SK-N-SH (cell line): ENCODE measurements around the gene DHX35. TPM values are rescaled to one million over a fixed set of nuclear protein-coding genes. Genes with fewer than 3 reads are reported as not detected.

Experiments
- CTCF ChIA-PET: fragments of 300-600, 350-600 bp; formaldehyde crosslinking; extraction: SDS; loops from one replicate; lab custom pipeline; 2021; lab: Yijun Ruan, JAX
- POLR2A ChIA-PET: fragments of 350-600 bp; sonication (Branson Sonifier 250); formaldehyde crosslinking; extraction: SDS; loops from one replicate; lab custom pipeline; 2020; ENCODE audit warnings: antibody characterized with exemption, inconsistent platforms; lab: Yijun Ruan, JAX
- DNase-seq: peaks from one replicate; pipeline ENCODE4 v3.0.0; 2012
- H2AFZ ChIP-seq: fragments of 200-600 bp; sonication (generic); 2 replicates; pipeline ENCODE4 v1.8.1; 2016; ENCODE audit warnings: antibody characterized with exemption, mild to moderate bottlenecking, low read depth
- H3F3A ChIP-seq: fragments of 200-600 bp; sonication (generic); replicated peaks from 2 replicates; pipeline ENCODE3; 2016; ENCODE audit warnings: antibody characterized with exemption, mild to moderate bottlenecking; ENCODE audit not compliant: insufficient read depth
- H3K27ac ChIP-seq, 2 experiments: fragments of 200-500 bp in 1 of 2; fragments of 200-600 bp in 1 of 2; sonication (Bioruptor generic) in 1 of 2; sonication (generic), shearing (Covaris generic) in 1 of 2; 2 replicates each; pipeline versions ENCODE4 v1.5.1 to v1.6.1; 2014 to 2016; ENCODE audit warnings: low read depth in 2 of 2, inconsistent platforms in 1 of 2, low read length in 1 of 2, mild to moderate bottlenecking in 1 of 2, mixed read lengths in 1 of 2
- H3K27me3 ChIP-seq: fragments of 200-600 bp; sonication (generic), shearing (Covaris generic); 2 replicates; pipeline ENCODE4 v1.6.1; 2016; ENCODE audit warnings: mixed run types; ENCODE audit not compliant: insufficient read depth
- H3K36me3 ChIP-seq, 2 experiments: fragments of 200-500 bp in 1 of 2; fragments of 200-600 bp in 1 of 2; sonication (Bioruptor generic) in 1 of 2; sonication (generic) in 1 of 2; replicated peaks in 1 of 2; 2 replicates each; pipeline versions ENCODE3 to v1.5.1; 2014 to 2016; ENCODE audit warnings: low read length in 1 of 2, mild to moderate bottlenecking in 1 of 2; ENCODE audit not compliant: insufficient read depth in 2 of 2, control insufficient read depth in 1 of 2
- H3K4me1 ChIP-seq, 2 experiments: fragments of 200-500 bp in 1 of 2; fragments of 200-600 bp in 1 of 2; sonication (Bioruptor generic) in 1 of 2; sonication (generic), shearing (Covaris generic) in 1 of 2; 2 replicates each; pipeline versions ENCODE4 v1.5.1 to v1.6.1; 2014 to 2016; ENCODE audit warnings: low read depth in 1 of 2, low read length in 1 of 2, mixed run types in 1 of 2; ENCODE audit not compliant: insufficient read depth in 2 of 2, control insufficient read depth in 1 of 2
- H3K4me2 ChIP-seq: fragments of 200-600 bp; sonication (generic), shearing (Covaris generic); 2 replicates; pipeline ENCODE4 v1.6.1; 2017; ENCODE audit warnings: mixed run types
- H3K4me3 ChIP-seq, 2 experiments: fragments of 200-500 bp in 1 of 2; fragments of 200-600 bp in 1 of 2; sonication (Bioruptor generic) in 1 of 2; sonication (generic), shearing (Covaris generic) in 1 of 2; 2 replicates each; pipeline versions ENCODE4 v1.5.1 to v1.8.1; 2014 to 2016; ENCODE audit warnings: low read depth in 2 of 2, inconsistent platforms in 1 of 2, low read length in 1 of 2, mild to moderate bottlenecking in 1 of 2, mixed read lengths in 1 of 2, moderate library complexity in 1 of 2
- H3K79me2 ChIP-seq: fragments of 200-600 bp; sonication (generic); 2 replicates; pipeline ENCODE4 v1.8.1; 2017; ENCODE audit warnings: mild to moderate bottlenecking; ENCODE audit not compliant: insufficient read depth
- H3K9ac ChIP-seq: fragments of 200-600 bp; sonication (generic); 2 replicates; pipeline ENCODE4 v1.6.1; 2017; ENCODE audit warnings: mixed run types
- H3K9me2 ChIP-seq: fragments of 200-600 bp; sonication (generic); 2 replicates; pipeline ENCODE4 v1.6.1; 2017; ENCODE audit warnings: mixed run types
- H3K9me3 ChIP-seq: fragments of 200-600 bp; sonication (generic); 2 replicates; pipeline ENCODE4 v1.6.1; 2017; ENCODE audit warnings: mixed run types, mild to moderate bottlenecking, moderate library complexity
- H4K20me1 ChIP-seq: fragments of 200-600 bp; sonication (generic); 2 replicates; pipeline ENCODE4 v1.6.1; 2017; ENCODE audit warnings: mild to moderate bottlenecking, mixed run types; ENCODE audit not compliant: insufficient read depth
- CHD2 ChIP-seq: fragments of 150-350 bp; IDR thresholded peaks from 2 replicates; pipeline ENCODE4 v1.6.1; 2018; ENCODE audit warnings: low read length; ENCODE audit not compliant: partially characterized antibody
- ELF1 ChIP-seq: IDR thresholded peaks from 2 replicates; pipeline ENCODE4 v1.4.0; 2012
- EP300 ChIP-seq, 2 experiments: IDR thresholded peaks; 2 replicates each; pipeline versions ENCODE4 v1.4.0 to v1.6.1; 2012; ENCODE audit warnings: borderline replicate concordance in 1 of 2, low read depth in 1 of 2, low read length in 1 of 2
- FOXJ3 ChIP-seq: sonication (generic); formaldehyde crosslinking; IDR thresholded peaks from 2 replicates; pipeline ENCODE4 v1.5.1; 2020; ENCODE audit warnings: mild to moderate bottlenecking, missing genetic modification reagents
- FOXM1 ChIP-seq: IDR thresholded peaks from 2 replicates; pipeline ENCODE4 v1.4.0; 2012; ENCODE audit warnings: low read depth, mild to moderate bottlenecking
- GABPA ChIP-seq: IDR thresholded peaks from 2 replicates; pipeline ENCODE4 v1.4.0; 2012; ENCODE audit warnings: low read depth, mild to moderate bottlenecking
- JUND ChIP-seq: IDR thresholded peaks from 2 replicates; pipeline ENCODE4 v1.4.0; 2012
- MXI1 ChIP-seq: IDR thresholded peaks from 2 replicates; pipeline ENCODE4 v1.6.1; 2012; ENCODE audit warnings: mild to moderate bottlenecking, low read depth, low read length, improper control_type of control experiment
- NFIC ChIP-seq: IDR thresholded peaks from 2 replicates; pipeline ENCODE4 v1.4.0; 2012; ENCODE audit warnings: borderline replicate concordance
- NRF1 ChIP-seq: IDR thresholded peaks from 2 replicates; pipeline ENCODE4 v1.6.1; 2012; ENCODE audit warnings: low read depth, mild to moderate bottlenecking, low read length
- RAD21 ChIP-seq: IDR thresholded peaks from 2 replicates; pipeline ENCODE4 v1.6.1; 2012; ENCODE audit warnings: mild to moderate bottlenecking, low read length
- RCOR1 ChIP-seq: fragments of 150-350 bp; IDR thresholded peaks from 2 replicates; pipeline ENCODE4 v1.6.1; 2017; ENCODE audit warnings: antibody characterized with exemption, low read length
- RFX5 ChIP-seq: IDR thresholded peaks from 2 replicates; pipeline ENCODE4 v1.6.1; 2012; ENCODE audit warnings: mild to moderate bottlenecking, improper control_type of control experiment, low read length
- RXRA ChIP-seq: IDR thresholded peaks from 2 replicates; pipeline ENCODE4 v1.4.0; 2012; ENCODE audit warnings: low read depth, mild to moderate bottlenecking, borderline replicate concordance
- SMC3 ChIP-seq: IDR thresholded peaks from 2 replicates; pipeline ENCODE4 v1.6.1; 2012; ENCODE audit warnings: low read depth, low read length, improper control_type of control experiment
- TAF1 ChIP-seq: IDR thresholded peaks from 2 replicates; pipeline ENCODE4 v1.6.1; 2012; ENCODE audit warnings: low read depth, mild to moderate bottlenecking, low read length, moderate library complexity, borderline replicate concordance
- TCF12 ChIP-seq: IDR thresholded peaks from 2 replicates; pipeline ENCODE4 v1.4.0; 2012
- YY1 ChIP-seq: IDR thresholded peaks from 2 replicates; pipeline ENCODE4 v1.4.0; 2012; ENCODE audit warnings: low read depth, mild to moderate bottlenecking
- WGBS: methylation state at CpG from one replicate; pipeline ENCODE4 v1.1.6; 2017; ENCODE audit warnings: low lambda C conversion rate; 5-methylcytosine and 5-hydroxymethylcytosine counted together
- polyA plus RNA-seq, 3 experiments: library from polyadenylated mRNA; depleted of rRNA; stranded (reverse); fragments of >200 nt; gene quantifications; 2 replicates each; pipeline ENCODE4 v1.2.3, GENCODE V29; 2012
- TF ChIP-seq, protein P1 (sequence below): IDR thresholded peaks from 2 replicates; pipeline ENCODE4 v1.4.0; 2012; ENCODE audit warnings: low read depth
- TF ChIP-seq, protein P2 (sequence below): IDR thresholded peaks from 2 replicates; pipeline ENCODE4 v1.4.0; 2012; ENCODE audit warnings: low read depth, borderline replicate concordance
- TF ChIP-seq, protein P3 (sequence below): fragments of 150-350 bp; IDR thresholded peaks from 2 replicates; pipeline ENCODE4 v1.6.1; 2016; ENCODE audit warnings: mild to moderate bottlenecking, low read depth, low read length
- TF ChIP-seq, protein P4 (sequence below): IDR thresholded peaks from 2 replicates; pipeline ENCODE4 v1.6.1; 2012; ENCODE audit warnings: mild to moderate bottlenecking, low read depth, low read length, moderate library complexity

The DHX35 gene
- polyA plus RNA-seq, 1 of the 3 experiments (the other 2 are of a cell fraction), result 17.1 TPM

DNA sequence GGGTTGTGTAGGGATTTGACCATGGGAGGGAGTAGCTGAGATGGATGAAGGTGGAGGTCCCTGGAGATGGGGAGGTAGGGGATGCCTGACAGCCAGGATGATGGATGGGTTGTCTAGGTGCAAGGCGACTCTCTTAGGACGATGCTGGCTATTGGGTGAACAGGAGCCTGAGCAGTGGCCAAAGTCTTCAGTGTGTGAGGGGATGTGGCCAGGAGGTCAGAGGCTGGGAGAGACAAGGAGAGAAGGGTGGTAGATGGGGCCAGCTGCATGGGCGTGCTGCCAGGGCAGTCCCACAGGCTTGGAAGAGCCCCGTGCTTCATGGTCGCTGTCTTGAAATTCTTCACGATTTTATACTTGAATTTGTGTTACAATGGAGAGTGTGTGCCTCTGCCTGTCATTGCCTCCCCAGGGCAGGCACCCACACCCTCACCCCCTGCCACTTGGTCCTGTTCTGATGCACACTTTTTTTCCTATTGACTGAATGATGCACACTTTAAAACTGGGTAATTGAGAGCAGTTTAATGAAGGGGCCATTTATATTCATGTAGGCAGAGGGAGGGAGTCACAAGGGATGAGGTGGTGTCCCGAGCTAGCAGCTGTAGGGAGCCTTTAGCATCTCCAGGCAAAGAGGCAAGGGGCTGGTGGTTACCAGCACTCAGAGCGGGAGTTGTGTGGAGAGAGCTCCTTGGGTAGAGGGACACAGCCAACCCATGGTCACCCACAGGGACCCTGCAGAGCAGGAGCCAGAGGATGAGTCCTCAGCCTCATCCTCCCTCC, 120.7 kb downstream of the DHX35 start:
- peaks cover 11% of the 10 kb centered on the region; the same call in 1 of the 2 replicates for H3K27me3 ChIP-seq
- no peak overlapping the region for H3K4me2 ChIP-seq
- H4K20me1 ChIP-seq, result no peaks in the 10 kb centered on the region
- WGBS, result 22% methylated on average over 8 of the region's 8 CpGs
- H3K27ac ChIP-seq, result no peak overlapping the region
- no peaks in the 10 kb centered on the region for H3K9me2 ChIP-seq
- no peaks in the 10 kb centered on the region for H3K79me2 ChIP-seq
- H3F3A ChIP-seq, result no peaks in the 10 kb centered on the region
- no peaks in the 10 kb centered on the region for H3K36me3 ChIP-seq
- H3K9me3 ChIP-seq, result no peaks in the 10 kb centered on the region
- POLR2A ChIA-PET, result no interaction called here
- CTCF ChIA-PET, result interaction anchor here (1.0 to 21.7 kb wide), 4 partner anchors 9 to 434 kb away, joined by 3 to 444 read pairs (median 64); no protein-coding TSS in a partner anchor
- no peak for DNase-seq
- no peak overlapping the region for H3K9ac ChIP-seq
- no peak overlapping the region for H3K4me3 ChIP-seq
- TF ChIP-seq GABPA, result no peak
- no peak for TF ChIP-seq JUND
- TF ChIP-seq RCOR1, result no peak
- TF ChIP-seq NRF1, result no peak
- TF ChIP-seq RXRA, result no peak
- TF ChIP-seq FOXM1, result no peak
- TF ChIP-seq MXI1, result no peak
- TF ChIP-seq, protein P1, sequence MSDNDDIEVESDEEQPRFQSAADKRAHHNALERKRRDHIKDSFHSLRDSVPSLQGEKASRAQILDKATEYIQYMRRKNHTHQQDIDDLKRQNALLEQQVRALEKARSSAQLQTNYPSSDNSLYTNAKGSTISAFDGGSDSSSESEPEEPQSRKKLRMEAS, result no peak
- TF ChIP-seq RAD21, result no peak
- TF ChIP-seq, protein P2, sequence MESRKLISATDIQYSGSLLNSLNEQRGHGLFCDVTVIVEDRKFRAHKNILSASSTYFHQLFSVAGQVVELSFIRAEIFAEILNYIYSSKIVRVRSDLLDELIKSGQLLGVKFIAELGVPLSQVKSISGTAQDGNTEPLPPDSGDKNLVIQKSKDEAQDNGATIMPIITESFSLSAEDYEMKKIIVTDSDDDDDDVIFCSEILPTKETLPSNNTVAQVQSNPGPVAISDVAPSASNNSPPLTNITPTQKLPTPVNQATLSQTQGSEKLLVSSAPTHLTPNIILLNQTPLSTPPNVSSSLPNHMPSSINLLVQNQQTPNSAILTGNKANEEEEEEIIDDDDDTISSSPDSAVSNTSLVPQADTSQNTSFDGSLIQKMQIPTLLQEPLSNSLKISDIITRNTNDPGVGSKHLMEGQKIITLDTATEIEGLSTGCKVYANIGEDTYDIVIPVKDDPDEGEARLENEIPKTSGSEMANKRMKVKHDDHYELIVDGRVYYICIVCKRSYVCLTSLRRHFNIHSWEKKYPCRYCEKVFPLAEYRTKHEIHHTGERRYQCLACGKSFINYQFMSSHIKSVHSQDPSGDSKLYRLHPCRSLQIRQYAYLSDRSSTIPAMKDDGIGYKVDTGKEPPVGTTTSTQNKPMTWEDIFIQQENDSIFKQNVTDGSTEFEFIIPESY, result no peak
- no peak for TF ChIP-seq YY1
- TF ChIP-seq FOXJ3 (CRISPR knock-in tag), result no peak
- TF ChIP-seq, protein P3, sequence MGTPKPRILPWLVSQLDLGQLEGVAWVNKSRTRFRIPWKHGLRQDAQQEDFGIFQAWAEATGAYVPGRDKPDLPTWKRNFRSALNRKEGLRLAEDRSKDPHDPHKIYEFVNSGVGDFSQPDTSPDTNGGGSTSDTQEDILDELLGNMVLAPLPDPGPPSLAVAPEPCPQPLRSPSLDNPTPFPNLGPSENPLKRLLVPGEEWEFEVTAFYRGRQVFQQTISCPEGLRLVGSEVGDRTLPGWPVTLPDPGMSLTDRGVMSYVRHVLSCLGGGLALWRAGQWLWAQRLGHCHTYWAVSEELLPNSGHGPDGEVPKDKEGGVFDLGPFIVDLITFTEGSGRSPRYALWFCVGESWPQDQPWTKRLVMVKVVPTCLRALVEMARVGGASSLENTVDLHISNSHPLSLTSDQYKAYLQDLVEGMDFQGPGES, result no peak
- H3K4me1 ChIP-seq, result no peaks in the 10 kb centered on the region
- H2AFZ ChIP-seq, result no peak overlapping the region

DNA sequence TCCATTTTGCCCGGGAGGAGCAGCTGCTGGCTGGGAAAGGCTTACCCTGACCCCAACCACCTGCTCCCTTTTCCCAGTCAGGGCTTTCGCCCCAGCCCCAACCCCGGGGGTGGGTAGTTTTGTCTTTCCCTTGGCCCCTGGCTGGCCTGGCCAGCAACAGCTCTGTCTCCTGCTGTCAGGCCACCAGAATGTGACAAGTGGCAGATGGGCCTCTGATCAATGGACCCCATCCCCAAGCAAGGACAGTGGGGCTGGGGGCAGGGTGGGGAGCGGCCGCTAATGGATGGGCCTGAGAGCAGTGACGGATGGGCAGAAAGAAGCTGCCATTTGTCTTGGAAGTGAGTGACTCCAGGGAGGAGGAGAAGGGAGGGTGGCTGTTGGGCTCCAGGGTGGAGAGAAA, 121.6 kb downstream of the DHX35 start:
- no peak overlapping the region for H3K4me2 ChIP-seq
- H3K36me3 ChIP-seq, result no peaks in the 10 kb centered on the region
- H3K9ac ChIP-seq, result no peak overlapping the region
- H3F3A ChIP-seq, result no peaks in the 10 kb centered on the region
- H3K4me1 ChIP-seq, result no peaks in the 10 kb centered on the region
- CTCF ChIA-PET, result interaction anchor here (1.0 to 21.7 kb wide), 3 partner anchors 17 to 434 kb away, joined by 3 to 444 read pairs (median 103); no protein-coding TSS in a partner anchor
- H3K79me2 ChIP-seq, result no peaks in the 10 kb centered on the region
- TF ChIP-seq RFX5 (no peak), RAD21 (no peak), TCF12 (no peak), NFIC (no peak), EP300 (IDR thresholded peaks at IDR 0.05; ENCODE audit: borderline replicate concordance in 1 of 2, low read depth in 1 of 2, low read length in 1 of 2) (no peak), TAF1 (no peak), SMC3 (no peak), MXI1 (no peak), ELF1 (no peak), CHD2 (no peak), RCOR1 (no peak)
- TF ChIP-seq, protein P1, result no peak
- TF ChIP-seq, protein P4, sequence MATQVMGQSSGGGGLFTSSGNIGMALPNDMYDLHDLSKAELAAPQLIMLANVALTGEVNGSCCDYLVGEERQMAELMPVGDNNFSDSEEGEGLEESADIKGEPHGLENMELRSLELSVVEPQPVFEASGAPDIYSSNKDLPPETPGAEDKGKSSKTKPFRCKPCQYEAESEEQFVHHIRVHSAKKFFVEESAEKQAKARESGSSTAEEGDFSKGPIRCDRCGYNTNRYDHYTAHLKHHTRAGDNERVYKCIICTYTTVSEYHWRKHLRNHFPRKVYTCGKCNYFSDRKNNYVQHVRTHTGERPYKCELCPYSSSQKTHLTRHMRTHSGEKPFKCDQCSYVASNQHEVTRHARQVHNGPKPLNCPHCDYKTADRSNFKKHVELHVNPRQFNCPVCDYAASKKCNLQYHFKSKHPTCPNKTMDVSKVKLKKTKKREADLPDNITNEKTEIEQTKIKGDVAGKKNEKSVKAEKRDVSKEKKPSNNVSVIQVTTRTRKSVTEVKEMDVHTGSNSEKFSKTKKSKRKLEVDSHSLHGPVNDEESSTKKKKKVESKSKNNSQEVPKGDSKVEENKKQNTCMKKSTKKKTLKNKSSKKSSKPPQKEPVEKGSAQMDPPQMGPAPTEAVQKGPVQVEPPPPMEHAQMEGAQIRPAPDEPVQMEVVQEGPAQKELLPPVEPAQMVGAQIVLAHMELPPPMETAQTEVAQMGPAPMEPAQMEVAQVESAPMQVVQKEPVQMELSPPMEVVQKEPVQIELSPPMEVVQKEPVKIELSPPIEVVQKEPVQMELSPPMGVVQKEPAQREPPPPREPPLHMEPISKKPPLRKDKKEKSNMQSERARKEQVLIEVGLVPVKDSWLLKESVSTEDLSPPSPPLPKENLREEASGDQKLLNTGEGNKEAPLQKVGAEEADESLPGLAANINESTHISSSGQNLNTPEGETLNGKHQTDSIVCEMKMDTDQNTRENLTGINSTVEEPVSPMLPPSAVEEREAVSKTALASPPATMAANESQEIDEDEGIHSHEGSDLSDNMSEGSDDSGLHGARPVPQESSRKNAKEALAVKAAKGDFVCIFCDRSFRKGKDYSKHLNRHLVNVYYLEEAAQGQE, result no peak
- TF ChIP-seq, all 33 proteins: peak for 0
- POLR2A ChIA-PET, result no interaction called here
- Histone ChIP-seq H3K4me3 (no peak overlapping the region), H3K27me3 (peaks cover 11% of the 10 kb centered on the region; the same call in 1 of the 2 replicates), H3K9me2 (no peaks in the 10 kb centered on the region), H4K20me1 (no peaks in the 10 kb centered on the region), H3K9me3 (no peaks in the 10 kb centered on the region), H3K27ac (no peak overlapping the region), H2AFZ (no peak overlapping the region)
- 56% methylated on average over 6 of the region's 6 CpGs for WGBS
- DNase-seq, result no peak
